ENCODE results near the gene ANKS1A.

ANKS1A gene

DNA sequence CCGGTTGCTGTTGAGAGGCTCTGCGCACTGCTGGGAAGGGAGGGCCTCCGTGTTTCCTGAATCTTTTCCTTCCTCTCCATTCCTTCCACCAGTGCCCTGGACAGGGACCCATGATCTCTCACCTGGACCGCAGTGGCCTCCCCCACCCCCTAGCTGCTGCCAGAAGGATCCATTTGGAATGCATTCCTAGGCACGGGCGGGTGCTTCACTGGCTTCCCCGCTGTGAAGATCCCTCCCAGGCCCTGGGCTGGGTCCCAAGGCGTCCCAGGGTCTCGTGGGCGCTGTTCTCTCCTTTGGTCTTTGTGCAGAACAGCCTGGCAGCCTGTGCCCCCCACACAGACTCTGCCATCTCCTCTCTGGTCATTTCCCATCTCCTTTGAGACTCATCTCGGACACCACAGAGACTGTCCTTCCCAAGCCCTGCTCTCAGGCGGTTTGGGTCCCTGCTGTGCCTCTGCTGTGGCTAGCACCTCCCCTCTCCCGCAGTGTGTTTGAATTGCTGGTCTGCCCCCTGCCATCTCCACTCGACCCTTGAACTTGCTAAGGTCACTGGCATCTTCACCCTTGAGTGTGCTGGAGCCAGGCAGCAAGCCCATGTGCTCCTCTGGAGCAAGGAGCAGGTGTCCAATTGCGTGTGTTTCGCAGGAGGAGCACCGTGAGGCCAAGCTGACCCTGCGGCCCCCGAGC is 193.1 kb downstream of the ANKS1A start:
- DNase-seq (ENCODE audit: low read depth, low spot score): no peak
- Histone ChIP-seq H3K36me3 (ENCODE audit: control insufficient read depth, insufficient read depth, low read length) (peaks cover 6% of the 10 kb centered on the region; the same call in 1 of the 2 replicates), H3K27me3 (ENCODE audit: control insufficient read depth, insufficient read depth, low read length) (no peaks in the 10 kb centered on the region), H3K9me3 (ENCODE audit: control insufficient read depth, insufficient read depth, low read length) (no peaks in the 10 kb centered on the region), H3K4me3 (ENCODE audit: low read length) (no peak overlapping the region), H3K4me1 (ENCODE audit: control insufficient read depth, insufficient read depth, low read length) (no peaks in the 10 kb centered on the region; the same call in 1 of the 2 replicates), H3K27ac (ENCODE audit: low read length) (no peak overlapping the region)
- WGBS (ENCODE audit: insufficient coverage, insufficient read length): no CpG with 5 or more reads among the region's 19 CpGs

GRCh38 chr6:35082733-35083403 is 193.8 kb downstream of the ANKS1A start:
- Histone ChIP-seq H3K9me3 (ENCODE audit: control insufficient read depth, insufficient read depth, low read length) (no peaks in the 10 kb centered on the region), H3K36me3 (ENCODE audit: control insufficient read depth, insufficient read depth, low read length) (peaks cover 6% of the 10 kb centered on the region; the same call in 1 of the 2 replicates), H3K4me1 (ENCODE audit: control insufficient read depth, insufficient read depth, low read length) (no peaks in the 10 kb centered on the region; the same call in 1 of the 2 replicates), H3K27ac (ENCODE audit: low read length) (no peak overlapping the region), H3K4me3 (ENCODE audit: low read length) (no peak overlapping the region), H3K27me3 (ENCODE audit: control insufficient read depth, insufficient read depth, low read length) (no peaks in the 10 kb centered on the region)
- WGBS (ENCODE audit: insufficient coverage, insufficient read length): no CpG with 5 or more reads among the region's 13 CpGs
- no peak for DNase-seq (ENCODE audit: low read depth, low spot score)

GRCh38 chr6:35083507-35083906 is 194.5 kb downstream of the ANKS1A start:
- Histone ChIP-seq H3K4me3 (ENCODE audit: low read length) (no peak overlapping the region), H3K36me3 (ENCODE audit: control insufficient read depth, insufficient read depth, low read length) (peaks cover 10% of the 10 kb centered on the region; the same call in 1 of the 2 replicates), H3K4me1 (ENCODE audit: control insufficient read depth, insufficient read depth, low read length) (no peaks in the 10 kb centered on the region; the same call in 1 of the 2 replicates), H3K9me3 (ENCODE audit: control insufficient read depth, insufficient read depth, low read length) (no peaks in the 10 kb centered on the region), H3K27me3 (ENCODE audit: control insufficient read depth, insufficient read depth, low read length) (no peaks in the 10 kb centered on the region), H3K27ac (ENCODE audit: low read length) (no peak overlapping the region)
- no peak for DNase-seq (ENCODE audit: low read depth, low spot score)
- no CpG with 5 or more reads among the region's 9 CpGs for WGBS (ENCODE audit: insufficient coverage, insufficient read length)

GRCh38 chr6:35084041-35084491 is 195.0 kb downstream of the ANKS1A start:
- peaks cover 8% of the 10 kb centered on the region; the same call in 1 of the 2 replicates for H3K36me3 ChIP-seq (ENCODE audit: control insufficient read depth, insufficient read depth, low read length)
- no peaks in the 10 kb centered on the region; the same call in 1 of the 2 replicates for H3K4me1 ChIP-seq (ENCODE audit: control insufficient read depth, insufficient read depth, low read length)
- no peaks in the 10 kb centered on the region for H3K9me3 ChIP-seq (ENCODE audit: control insufficient read depth, insufficient read depth, low read length)
- WGBS (ENCODE audit: insufficient coverage, insufficient read length): no CpG with 5 or more reads among the region's 14 CpGs
- H3K27me3 ChIP-seq (ENCODE audit: control insufficient read depth, insufficient read depth, low read length): no peaks in the 10 kb centered on the region
- H3K4me3 ChIP-seq (ENCODE audit: low read length): no peak overlapping the region
- DNase-seq (ENCODE audit: low read depth, low spot score): no peak
- no peak overlapping the region for H3K27ac ChIP-seq (ENCODE audit: low read length)

DNA sequence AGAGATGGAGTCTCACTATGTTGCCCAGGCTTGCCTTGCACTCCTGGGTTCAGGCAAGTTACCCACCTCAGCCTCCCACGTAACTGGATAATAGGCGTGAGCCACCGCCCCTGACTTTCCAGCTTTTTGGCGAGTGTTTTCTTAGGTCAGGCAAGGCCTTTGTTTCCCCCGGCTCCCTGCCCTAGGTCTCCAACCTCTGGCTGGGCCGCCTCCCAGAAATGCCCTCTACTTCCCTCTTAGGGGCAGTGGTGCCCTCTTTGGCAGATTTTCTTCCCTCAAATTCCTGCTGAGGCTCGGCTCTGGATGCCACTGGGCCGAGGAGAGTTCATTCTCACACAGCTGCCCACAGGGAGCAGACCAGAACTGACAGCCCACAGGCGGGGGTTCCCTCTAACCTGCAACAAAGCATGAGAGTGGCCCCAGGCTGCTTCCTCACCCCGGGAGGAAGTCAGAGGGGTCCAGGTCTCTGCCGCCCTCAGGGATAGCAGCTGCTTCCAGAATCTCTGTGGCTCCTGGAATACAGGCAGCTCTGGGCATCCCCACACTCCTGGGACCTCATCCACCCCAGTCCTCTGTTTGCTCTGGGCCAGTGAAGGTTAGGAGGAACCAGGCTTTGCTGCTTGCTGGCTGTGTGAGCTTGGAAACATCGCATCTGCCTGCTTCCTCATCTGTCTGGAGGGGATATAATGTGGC is 195.6 kb downstream of the ANKS1A start:
- WGBS (ENCODE audit: insufficient coverage, insufficient read length): no CpG with 5 or more reads among the region's 12 CpGs
- no peaks in the 10 kb centered on the region for H3K9me3 ChIP-seq (ENCODE audit: control insufficient read depth, insufficient read depth, low read length)
- H3K27me3 ChIP-seq (ENCODE audit: control insufficient read depth, insufficient read depth, low read length): no peaks in the 10 kb centered on the region
- H3K27ac ChIP-seq (ENCODE audit: low read length): no peak overlapping the region
- no peaks in the 10 kb centered on the region; the same call in 1 of the 2 replicates for H3K4me1 ChIP-seq (ENCODE audit: control insufficient read depth, insufficient read depth, low read length)
- H3K4me3 ChIP-seq (ENCODE audit: low read length): no peak overlapping the region
- peaks cover 8% of the 10 kb centered on the region; the same call in 1 of the 2 replicates for H3K36me3 ChIP-seq (ENCODE audit: control insufficient read depth, insufficient read depth, low read length)
- no peak for DNase-seq (ENCODE audit: low read depth, low spot score)

- Histone ChIP-seq H3K9me3 (ENCODE audit: control insufficient read depth, insufficient read depth, low read length) (no peaks in the 10 kb centered on the region), H3K4me3 (ENCODE audit: low read length) (no peak overlapping the region), H3K27me3 (ENCODE audit: control insufficient read depth, insufficient read depth, low read length) (no peaks in the 10 kb centered on the region), H3K4me1 (ENCODE audit: control insufficient read depth, insufficient read depth, low read length) (no peaks in the 10 kb centered on the region; the same call in 1 of the 2 replicates), H3K36me3 (ENCODE audit: control insufficient read depth, insufficient read depth, low read length) (peaks cover 8% of the 10 kb centered on the region; the same call in 1 of the 2 replicates), H3K27ac (ENCODE audit: low read length) (no peak overlapping the region)
- DNase-seq (ENCODE audit: low read depth, low spot score): no peak
- WGBS (ENCODE audit: insufficient coverage, insufficient read length): no CpG with 5 or more reads among the region's 30 CpGs
Measured at GRCh38 chr6:35085359-35086281, 196.6 kb downstream of the ANKS1A start.

GRCh38 chr6:35086282-35086632 is 197.2 kb downstream of the ANKS1A start:
- Histone ChIP-seq H3K4me3 (ENCODE audit: low read length) (no peak overlapping the region), H3K9me3 (ENCODE audit: control insufficient read depth, insufficient read depth, low read length) (no peaks in the 10 kb centered on the region), H3K27ac (ENCODE audit: low read length) (no peak overlapping the region), H3K4me1 (ENCODE audit: control insufficient read depth, insufficient read depth, low read length) (no peaks in the 10 kb centered on the region; the same call in 1 of the 2 replicates), H3K27me3 (ENCODE audit: control insufficient read depth, insufficient read depth, low read length) (no peaks in the 10 kb centered on the region), H3K36me3 (ENCODE audit: control insufficient read depth, insufficient read depth, low read length) (peaks cover 8% of the 10 kb centered on the region; the same call in 1 of the 2 replicates)
- no peak for DNase-seq (ENCODE audit: low read depth, low spot score)
- WGBS (ENCODE audit: insufficient coverage, insufficient read length): no CpG with 5 or more reads among the region's 10 CpGs

DNA sequence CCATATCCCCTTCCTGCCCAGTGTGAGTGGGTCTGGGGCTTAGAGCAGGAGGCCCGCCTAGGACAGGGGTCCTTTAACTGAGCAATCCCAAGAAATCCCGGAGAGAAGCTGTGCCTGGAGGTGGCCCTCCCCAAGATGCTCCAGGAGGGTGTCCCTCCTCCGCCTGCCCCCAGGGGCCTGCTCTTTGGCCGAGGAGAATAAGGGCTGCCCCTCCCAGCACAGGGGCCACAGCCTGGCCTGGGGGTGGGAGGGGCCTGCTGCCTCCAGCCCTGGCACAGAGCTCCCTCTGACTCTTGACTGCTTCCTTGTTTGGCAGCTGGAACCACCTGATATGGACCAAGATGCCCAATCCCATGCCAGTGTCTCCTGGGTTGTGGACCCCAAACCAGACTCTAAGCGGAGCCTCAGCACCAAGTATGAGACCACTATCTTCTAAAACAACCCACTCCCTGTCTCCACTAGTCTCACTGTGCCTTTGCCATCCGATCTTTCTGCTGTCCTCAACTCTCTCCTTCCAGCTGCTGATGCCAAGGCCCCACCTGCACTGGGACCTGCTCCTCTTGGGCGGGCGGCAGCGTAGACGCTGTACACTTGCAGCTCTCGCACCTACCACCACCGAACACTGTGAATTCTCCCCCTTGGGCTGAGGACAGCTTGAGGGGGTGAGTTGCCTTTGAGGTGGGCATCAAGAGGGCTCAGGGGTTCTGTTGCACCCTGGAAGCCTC is 197.7 kb downstream of the ANKS1A start:
- Histone ChIP-seq H3K27ac (ENCODE audit: low read length) (no peak overlapping the region), H3K4me1 (ENCODE audit: control insufficient read depth, insufficient read depth, low read length) (no peaks in the 10 kb centered on the region), H3K27me3 (ENCODE audit: control insufficient read depth, insufficient read depth, low read length) (no peaks in the 10 kb centered on the region), H3K9me3 (ENCODE audit: control insufficient read depth, insufficient read depth, low read length) (no peaks in the 10 kb centered on the region), H3K4me3 (ENCODE audit: low read length) (no peak overlapping the region), H3K36me3 (ENCODE audit: control insufficient read depth, insufficient read depth, low read length) (peaks cover 8% of the 10 kb centered on the region; the same call in 1 of the 2 replicates)
- no CpG with 5 or more reads among the region's 12 CpGs for WGBS (ENCODE audit: insufficient coverage, insufficient read length)
- DNase-seq (ENCODE audit: low read depth, low spot score): no peak

Data from iPS DF 6.9 (cell line).